PC-3 (cell line): ENCODE measurements around the gene FGGY.

Experiments used
- EZH2phosphoT487 ChIP-seq: fragments of 300-600 bp; sonication (generic); IDR thresholded peaks from 2 replicates; pipeline ENCODE4 v1.6.1; 2018; ENCODE audit warnings: mild to moderate bottlenecking, antibody characterized with exemption, low read length, borderline replicate concordance
- TF ChIP-seq, protein P1 (sequence below): fragments of 300-600 bp; sonication (generic); conservative IDR thresholded peaks from 2 replicates; pipeline ENCODE4 v1.5.1; 2017; ENCODE audit warnings: antibody characterized with exemption, low read depth, mild to moderate bottlenecking, low read length

DNA sequence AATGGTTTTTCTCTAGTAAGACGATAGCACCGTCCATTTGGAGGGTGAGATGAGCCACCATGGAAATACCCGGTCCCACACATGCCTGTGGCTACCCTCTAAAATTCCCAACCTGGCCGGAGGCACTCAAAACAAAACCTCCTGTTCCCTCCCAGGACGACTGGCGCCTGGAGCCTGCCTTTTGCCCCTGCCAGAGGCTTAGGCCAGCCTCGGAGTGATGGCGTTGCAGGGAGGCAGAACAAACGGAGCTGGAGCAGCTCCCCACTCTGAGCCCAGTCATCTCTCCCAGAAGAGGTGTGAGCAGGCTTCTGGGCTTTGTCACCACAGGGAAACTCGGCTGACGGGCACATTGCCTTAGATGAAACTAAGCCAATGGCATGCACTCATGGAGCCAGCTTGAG lies 304.1 kb downstream of the FGGY start:
- TF ChIP-seq, protein P1, sequence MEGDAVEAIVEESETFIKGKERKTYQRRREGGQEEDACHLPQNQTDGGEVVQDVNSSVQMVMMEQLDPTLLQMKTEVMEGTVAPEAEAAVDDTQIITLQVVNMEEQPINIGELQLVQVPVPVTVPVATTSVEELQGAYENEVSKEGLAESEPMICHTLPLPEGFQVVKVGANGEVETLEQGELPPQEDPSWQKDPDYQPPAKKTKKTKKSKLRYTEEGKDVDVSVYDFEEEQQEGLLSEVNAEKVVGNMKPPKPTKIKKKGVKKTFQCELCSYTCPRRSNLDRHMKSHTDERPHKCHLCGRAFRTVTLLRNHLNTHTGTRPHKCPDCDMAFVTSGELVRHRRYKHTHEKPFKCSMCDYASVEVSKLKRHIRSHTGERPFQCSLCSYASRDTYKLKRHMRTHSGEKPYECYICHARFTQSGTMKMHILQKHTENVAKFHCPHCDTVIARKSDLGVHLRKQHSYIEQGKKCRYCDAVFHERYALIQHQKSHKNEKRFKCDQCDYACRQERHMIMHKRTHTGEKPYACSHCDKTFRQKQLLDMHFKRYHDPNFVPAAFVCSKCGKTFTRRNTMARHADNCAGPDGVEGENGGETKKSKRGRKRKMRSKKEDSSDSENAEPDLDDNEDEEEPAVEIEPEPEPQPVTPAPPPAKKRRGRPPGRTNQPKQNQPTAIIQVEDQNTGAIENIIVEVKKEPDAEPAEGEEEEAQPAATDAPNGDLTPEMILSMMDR, result no peak
- no peak for TF ChIP-seq EZH2phosphoT487
